HepG2 (cell line): ENCODE data around the gene NUAK2. TPM values are rescaled to one million over a fixed set of nuclear protein-coding genes. Genes with fewer than 3 reads are reported as not detected.
A peak's percentile ranks its signal among the peaks of the same experiment; 100 is the strongest.

Source experiments
- ATAC-seq: fragments of 200-7000 bp; cut with Tn5 transposase; 3 replicates; pipeline ENCODE4 v1.9.1; 2020; ENCODE audit warnings: mild to moderate bottlenecking, moderate library complexity
- BruUV-seq: library from RNA; stranded (reverse); fragments of 400-500 nt; replicated peaks from 2 replicates; lab custom pipeline; 2021; lab: Mats Ljungman, UMichigan
- CTCF ChIA-PET: fragments of 300-600 bp; formaldehyde crosslinking; extraction: SDS; loops from one replicate; lab custom pipeline; 2021; ENCODE audit warnings: low total read pairs, inconsistent platforms, low intra/inter-chr PET ratio; lab: Yijun Ruan, JAX
- POLR2A ChIA-PET: fragments of 350-600 bp; sonication (Branson Sonifier 250); formaldehyde crosslinking; loops from one replicate; lab custom pipeline; 2020; ENCODE audit warnings: antibody characterized with exemption, inconsistent platforms; lab: Yijun Ruan, JAX
- DNase-seq: peaks from one replicate; pipeline ENCODE4 v3.0.0-alpha.2; 2015; ENCODE audit warnings: low spot score
- FAIRE-seq: peaks from 3 replicates; lab custom pipeline; 2011; peaks lifted over from hg19 to GRCh38; lab: Jason Lieb, UNC
- H2AFZ ChIP-seq: one replicate; pipeline ENCODE4 v1.6.1; 2011; ENCODE audit warnings: low read length, inconsistent platforms
- H3K27ac ChIP-seq: fragments of 300-600 bp; 3 replicates; pipeline ENCODE4 v1.8.0; 2011; ENCODE audit warnings: mixed run types, mild to moderate bottlenecking, mixed read lengths, low read length, inconsistent platforms; ENCODE audit not compliant: insufficient read depth; ENCODE audit errors: extremely low read length
- H3K27me3 ChIP-seq, 2 experiments: fragments of 200-600 bp in 1 of 2; 2 replicates in 1 of 2; 3 replicates in 1 of 2; pipeline versions ENCODE4 v1.6.0 to v1.8.0; 2011; ENCODE audit warnings: low read length in 2 of 2, mild to moderate bottlenecking in 2 of 2, moderate library complexity in 2 of 2, inconsistent platforms in 1 of 2; ENCODE audit not compliant: insufficient read depth in 2 of 2, control insufficient read depth in 1 of 2
- H3K36me3 ChIP-seq, 2 experiments: fragments of 200-600 bp in 1 of 2; replicated peaks in 1 of 2; 2 replicates in 1 of 2; 3 replicates in 1 of 2; pipeline versions ENCODE4 v1.5.1 to v1.8.0; 2011; ENCODE audit warnings: low read length in 2 of 2, inconsistent platforms in 1 of 2; ENCODE audit not compliant: insufficient read depth in 2 of 2, control insufficient read depth in 1 of 2
- H3K4me1 ChIP-seq: 2 replicates; pipeline ENCODE4 v1.5.1; 2012; ENCODE audit warnings: low read length, inconsistent platforms; ENCODE audit not compliant: insufficient read depth
- H3K4me2 ChIP-seq: 2 replicates; pipeline ENCODE4 v1.6.0; 2011; ENCODE audit warnings: low read depth, low read length, inconsistent platforms
- H3K4me3 ChIP-seq, 3 experiments: fragments of 200-600 bp in 1 of 3; sonication (generic), shearing (Covaris generic) in 1 of 3; replicated peaks in 1 of 3; 2 replicates each; pipeline ENCODE4 v1.5.1; 2011 to 2016; ENCODE audit warnings: low read length in 3 of 3, inconsistent platforms in 2 of 3, low read depth in 2 of 3, mild to moderate bottlenecking in 2 of 3, control low read depth in 1 of 3, mixed read lengths in 1 of 3; ENCODE audit not compliant: insufficient read depth in 1 of 3
- H3K79me2 ChIP-seq: one replicate; pipeline ENCODE4 v1.6.1; 2011; ENCODE audit warnings: low read length, inconsistent platforms; ENCODE audit not compliant: insufficient read depth
- H3K9ac ChIP-seq: 2 replicates; pipeline ENCODE4 v1.6.0; 2011; ENCODE audit warnings: mild to moderate bottlenecking, low read depth, low read length, inconsistent platforms; ENCODE audit not compliant: insufficient read depth
- H3K9me3 ChIP-seq: 2 replicates; pipeline ENCODE4 v1.5.1; 2012; ENCODE audit warnings: mild to moderate bottlenecking, low read length
- H4K20me1 ChIP-seq: 2 replicates; pipeline ENCODE4 v1.6.0; 2011; ENCODE audit warnings: inconsistent platforms, mild to moderate bottlenecking, low read length, moderate library complexity; ENCODE audit not compliant: insufficient read depth
- ELK4 ChIP-seq: sonication (generic); formaldehyde crosslinking; IDR thresholded peaks from 2 replicates; pipeline ENCODE4 v1.9.0; 2021; ENCODE audit warnings: missing genetic modification reagents, borderline replicate concordance
- FOXC1 ChIP-seq: sonication (generic); formaldehyde crosslinking; IDR thresholded peaks from 2 replicates; pipeline ENCODE4 v1.8.0; 2022; ENCODE audit warnings: mild to moderate bottlenecking, missing genetic modification reagents, borderline replicate concordance
- MED8 ChIP-seq: sonication (generic); formaldehyde crosslinking; IDR thresholded peaks from 2 replicates; pipeline ENCODE4 v1.8.1; 2023; ENCODE audit warnings: mild to moderate bottlenecking, missing genetic modification reagents; ENCODE audit not compliant: insufficient replicate concordance
- MXD3 ChIP-seq: IDR thresholded peaks from 2 replicates; pipeline ENCODE4 v1.6.1; 2016; ENCODE audit warnings: mild to moderate bottlenecking, missing biosample characterization, missing genetic modification reagents
- NRL ChIP-seq: sonication (generic); formaldehyde crosslinking; IDR thresholded peaks from 2 replicates; pipeline ENCODE4 v1.5.0; 2020; ENCODE audit warnings: missing genetic modification reagents, mild to moderate bottlenecking, moderate library complexity, borderline replicate concordance
- RFXAP ChIP-seq: sonication (generic); formaldehyde crosslinking; IDR thresholded peaks from 2 replicates; pipeline ENCODE4 v1.4.0; 2020; ENCODE audit warnings: missing genetic modification reagents, borderline replicate concordance
- SAP130 ChIP-seq: IDR thresholded peaks from 2 replicates; pipeline ENCODE4 v1.6.1; 2016; ENCODE audit warnings: low read depth
- ZNF589 ChIP-seq: sonication (generic); formaldehyde crosslinking; conservative IDR thresholded peaks from 2 replicates; pipeline ENCODE4 v1.8.0; 2022; ENCODE audit warnings: mild to moderate bottlenecking, moderate library complexity, missing genetic modification reagents
- WGBS: methylation state at CpG from one replicate; pipeline ENCODE4 v1.1.6; 2017; ENCODE audit warnings: low lambda C conversion rate; 5-methylcytosine and 5-hydroxymethylcytosine counted together
- in situ Hi-C: cut with HindIII; loops from 2 replicates; pipeline ENCODE4 v1.10.0; 2017; ENCODE audit warnings: low pct_unique_long_range_greater_than_20kb; ENCODE audit not compliant: extremely low pct_ligation_motif_present
- intact Hi-C: fragments of 100-400 bp; cut with micrococcal nuclease; formaldehyde crosslinking; loops from one replicate; pipeline ENCODE4 v1.10.0; 2022; ENCODE audit not compliant: unreplicated experiment
- polyA plus RNA-seq, 8 experiments: library from polyadenylated mRNA; depleted of rRNA in 3 of 8; stranded (reverse) in 7 of 8; unstranded in 1 of 8; fragments of >200 nt; fragmentation: Illumina TruSeq in 4 of 8; extraction: Trizol in 4 of 8; gene quantifications; 2 replicates each; pipeline versions ENCODE4 v1.2.1 to v1.2.3, GENCODE V29; 2011 to 2016; ENCODE audit warnings: low read depth in 4 of 8, missing spikeins in 1 of 8, mixed read lengths in 1 of 8; ENCODE audit not compliant: insufficient read depth in 1 of 8
- total RNA-seq, 5 experiments: library from RNA; depleted of rRNA; stranded (reverse); fragments of >200 nt; fragmentation: Illumina TruSeq; extraction: Trizol; gene quantifications; 2 replicates each; pipeline ENCODE4 v1.2.3, GENCODE V29; 2016; ENCODE audit warnings: low read depth in 1 of 5
- TF ChIP-seq, protein P1 (sequence below): sonication (generic); formaldehyde crosslinking; IDR thresholded peaks from 2 replicates; pipeline ENCODE4 v1.8.1; 2022; ENCODE audit warnings: mild to moderate bottlenecking, missing genetic modification reagents
- TF ChIP-seq, protein P2 (sequence below): sonication (generic); formaldehyde crosslinking; IDR thresholded peaks from 2 replicates; pipeline ENCODE4 v1.4.0; 2020; ENCODE audit warnings: missing genetic modification reagents
- TF ChIP-seq, protein P3 (sequence below): fragments of 450-650 bp; IDR thresholded peaks from 2 replicates; pipeline ENCODE4 v1.6.1; 2017
- TF ChIP-seq, protein P4 (sequence below): fragments of 450-650 bp; IDR thresholded peaks from 2 replicates; pipeline ENCODE4 v1.6.1; 2017; ENCODE audit warnings: mild to moderate bottlenecking

The NUAK2 gene
- total and polyA plus RNA-seq, 2 of the 13 experiments (the other 11 are each of a cell fraction or from before 2014, with no cell fraction given) = 0.75 to 1.1 TPM

DNA sequence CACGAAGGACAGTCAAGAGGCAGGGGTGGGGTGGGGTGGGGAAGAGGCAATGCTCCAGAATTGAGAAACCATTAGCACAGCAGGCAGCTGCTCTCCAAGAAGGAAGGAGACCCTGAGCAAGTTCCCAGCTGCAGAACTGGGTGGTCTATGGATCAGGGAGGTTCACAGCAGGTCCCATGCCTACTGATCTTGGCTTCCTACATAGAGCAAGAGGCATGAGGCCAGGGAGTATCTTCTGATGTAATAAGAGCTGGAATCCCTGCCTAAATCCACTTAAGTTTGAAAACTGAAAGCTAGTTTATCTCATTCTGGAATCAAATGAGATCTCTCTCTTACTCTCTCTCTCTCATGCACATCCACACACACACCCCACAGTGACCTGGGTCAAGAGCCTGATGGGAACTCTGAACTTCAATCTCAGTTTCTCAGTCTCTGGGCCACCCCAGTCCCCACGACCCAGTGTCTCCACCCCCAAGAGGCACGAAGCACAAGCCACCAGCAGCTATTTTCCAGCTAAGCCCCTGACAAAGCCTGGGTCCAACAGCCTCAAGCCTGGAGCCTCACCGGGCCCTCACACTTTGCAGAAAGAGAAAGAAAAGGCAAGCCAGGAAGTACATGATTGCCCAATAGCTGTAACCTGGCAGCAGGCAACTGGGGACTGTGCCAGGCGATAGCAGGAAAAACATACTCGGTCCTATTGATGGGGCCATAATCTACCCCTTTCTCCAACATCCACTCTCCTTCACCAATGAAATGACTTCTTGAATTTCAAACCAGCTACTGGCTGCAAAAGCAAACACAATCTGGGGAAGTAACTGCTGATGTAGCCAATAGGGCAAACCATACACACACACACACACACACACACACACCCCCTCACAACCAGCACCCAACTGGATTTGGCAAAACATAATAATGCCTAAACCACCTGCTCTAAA lies 2.2 kb downstream of the NUAK2 start:
- ATAC-seq = peak; percentile 22
- POLR2A ChIA-PET = interaction anchor here (0.6 to 3.9 kb wide), 14 partner anchors 10 to 198 kb away, joined by 3 to 71 read pairs (median 8); partner anchors contain the start of genes RBBP5 and TMCC2
- no peaks in the 10 kb centered on the region; the same call in 1 of the 2 replicates for H4K20me1 ChIP-seq
- peak; percentile 88 for DNase-seq
- no peaks in the 10 kb centered on the region for H3K36me3 ChIP-seq
- in situ Hi-C loops = loop anchor here (5.0 kb wide), 1 partner anchor 47 kb away; no protein-coding TSS in a partner anchor
- no peak for FAIRE-seq
- no peak overlapping the region for H2AFZ ChIP-seq
- intact Hi-C loops = loop anchor here (5.0 kb wide), 1 partner anchor 197 kb away; the partner anchor contains the start of gene RBBP5
- H3K4me1 ChIP-seq = peaks cover 73% of the 10 kb centered on the region
- peaks cover 21% of the 10 kb centered on the region for H3K79me2 ChIP-seq
- CTCF ChIA-PET = no interaction called here
- H3K4me3 ChIP-seq = peak overlapping the region; percentile 43 to 64 (median 51)
- no peaks in the 10 kb centered on the region; a peak in 2 of 5 replicates for H3K27me3 ChIP-seq
- WGBS = 2% methylated on average over 6 of the region's 6 CpGs
- BruUV-seq = no TSS peak
- H3K9me3 ChIP-seq = no peaks in the 10 kb centered on the region
- peak overlapping the region; percentile 32 for H3K9ac ChIP-seq
- H3K27ac ChIP-seq = peak overlapping the region; percentile 33
- peak overlapping the region; percentile 95 for H3K4me2 ChIP-seq
- TF ChIP-seq, protein P1, sequence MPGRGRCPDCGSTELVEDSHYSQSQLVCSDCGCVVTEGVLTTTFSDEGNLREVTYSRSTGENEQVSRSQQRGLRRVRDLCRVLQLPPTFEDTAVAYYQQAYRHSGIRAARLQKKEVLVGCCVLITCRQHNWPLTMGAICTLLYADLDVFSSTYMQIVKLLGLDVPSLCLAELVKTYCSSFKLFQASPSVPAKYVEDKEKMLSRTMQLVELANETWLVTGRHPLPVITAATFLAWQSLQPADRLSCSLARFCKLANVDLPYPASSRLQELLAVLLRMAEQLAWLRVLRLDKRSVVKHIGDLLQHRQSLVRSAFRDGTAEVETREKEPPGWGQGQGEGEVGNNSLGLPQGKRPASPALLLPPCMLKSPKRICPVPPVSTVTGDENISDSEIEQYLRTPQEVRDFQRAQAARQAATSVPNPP (CRISPR knock-in tag) = no peak
- TF ChIP-seq SAP130 (peak; percentile 76), RFXAP (CRISPR knock-in tag) (no peak), ELK4 (CRISPR knock-in tag) (no peak), NRL (CRISPR knock-in tag) (no peak), FOXC1 (no peak), ZNF589 (CRISPR knock-in tag) (no peak), MED8 (CRISPR knock-in tag) (no peak), MXD3 (CRISPR knock-in tag) (no peak)
- TF ChIP-seq, protein P2, sequence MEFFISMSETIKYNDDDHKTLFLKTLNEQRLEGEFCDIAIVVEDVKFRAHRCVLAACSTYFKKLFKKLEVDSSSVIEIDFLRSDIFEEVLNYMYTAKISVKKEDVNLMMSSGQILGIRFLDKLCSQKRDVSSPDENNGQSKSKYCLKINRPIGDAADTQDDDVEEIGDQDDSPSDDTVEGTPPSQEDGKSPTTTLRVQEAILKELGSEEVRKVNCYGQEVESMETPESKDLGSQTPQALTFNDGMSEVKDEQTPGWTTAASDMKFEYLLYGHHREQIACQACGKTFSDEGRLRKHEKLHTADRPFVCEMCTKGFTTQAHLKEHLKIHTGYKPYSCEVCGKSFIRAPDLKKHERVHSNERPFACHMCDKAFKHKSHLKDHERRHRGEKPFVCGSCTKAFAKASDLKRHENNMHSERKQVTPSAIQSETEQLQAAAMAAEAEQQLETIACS (CRISPR knock-in tag) = no peak
- TF ChIP-seq, protein P3, sequence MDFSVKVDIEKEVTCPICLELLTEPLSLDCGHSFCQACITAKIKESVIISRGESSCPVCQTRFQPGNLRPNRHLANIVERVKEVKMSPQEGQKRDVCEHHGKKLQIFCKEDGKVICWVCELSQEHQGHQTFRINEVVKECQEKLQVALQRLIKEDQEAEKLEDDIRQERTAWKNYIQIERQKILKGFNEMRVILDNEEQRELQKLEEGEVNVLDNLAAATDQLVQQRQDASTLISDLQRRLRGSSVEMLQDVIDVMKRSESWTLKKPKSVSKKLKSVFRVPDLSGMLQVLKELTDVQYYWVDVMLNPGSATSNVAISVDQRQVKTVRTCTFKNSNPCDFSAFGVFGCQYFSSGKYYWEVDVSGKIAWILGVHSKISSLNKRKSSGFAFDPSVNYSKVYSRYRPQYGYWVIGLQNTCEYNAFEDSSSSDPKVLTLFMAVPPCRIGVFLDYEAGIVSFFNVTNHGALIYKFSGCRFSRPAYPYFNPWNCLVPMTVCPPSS = no peak
- TF ChIP-seq, protein P4, sequence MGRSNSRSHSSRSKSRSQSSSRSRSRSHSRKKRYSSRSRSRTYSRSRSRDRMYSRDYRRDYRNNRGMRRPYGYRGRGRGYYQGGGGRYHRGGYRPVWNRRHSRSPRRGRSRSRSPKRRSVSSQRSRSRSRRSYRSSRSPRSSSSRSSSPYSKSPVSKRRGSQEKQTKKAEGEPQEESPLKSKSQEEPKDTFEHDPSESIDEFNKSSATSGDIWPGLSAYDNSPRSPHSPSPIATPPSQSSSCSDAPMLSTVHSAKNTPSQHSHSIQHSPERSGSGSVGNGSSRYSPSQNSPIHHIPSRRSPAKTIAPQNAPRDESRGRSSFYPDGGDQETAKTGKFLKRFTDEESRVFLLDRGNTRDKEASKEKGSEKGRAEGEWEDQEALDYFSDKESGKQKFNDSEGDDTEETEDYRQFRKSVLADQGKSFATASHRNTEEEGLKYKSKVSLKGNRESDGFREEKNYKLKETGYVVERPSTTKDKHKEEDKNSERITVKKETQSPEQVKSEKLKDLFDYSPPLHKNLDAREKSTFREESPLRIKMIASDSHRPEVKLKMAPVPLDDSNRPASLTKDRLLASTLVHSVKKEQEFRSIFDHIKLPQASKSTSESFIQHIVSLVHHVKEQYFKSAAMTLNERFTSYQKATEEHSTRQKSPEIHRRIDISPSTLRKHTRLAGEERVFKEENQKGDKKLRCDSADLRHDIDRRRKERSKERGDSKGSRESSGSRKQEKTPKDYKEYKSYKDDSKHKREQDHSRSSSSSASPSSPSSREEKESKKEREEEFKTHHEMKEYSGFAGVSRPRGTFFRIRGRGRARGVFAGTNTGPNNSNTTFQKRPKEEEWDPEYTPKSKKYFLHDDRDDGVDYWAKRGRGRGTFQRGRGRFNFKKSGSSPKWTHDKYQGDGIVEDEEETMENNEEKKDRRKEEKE = no peak
